ENCODE measurements around the gene ST6GALNAC4. TPM values are rescaled to one million over a fixed set of nuclear protein-coding genes. Genes with fewer than 3 reads are reported as not detected.

Gene ST6GALNAC4
- total RNA-seq, 1 experiment from 2014 or later: 15.4 TPM

DNA sequence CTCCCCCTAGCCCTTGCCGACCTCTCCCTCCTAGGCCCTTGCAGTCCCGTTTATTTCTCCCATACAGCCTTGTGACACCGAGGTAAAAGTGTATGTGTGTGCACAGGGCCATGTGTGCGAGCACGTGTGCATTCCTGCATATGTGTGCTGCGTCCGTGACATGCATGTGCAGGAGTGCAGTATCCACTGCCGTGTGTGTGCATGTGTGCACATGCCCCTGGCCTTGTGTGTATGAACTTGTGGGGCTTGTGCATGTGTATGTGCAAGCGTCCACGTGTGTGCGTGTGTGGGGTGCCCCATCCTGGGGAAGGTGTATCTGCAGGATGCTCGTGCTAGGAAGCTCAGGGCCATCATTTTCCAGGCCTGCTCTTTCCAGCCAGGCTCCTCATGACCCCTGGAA lies 46.0 kb downstream of the ST6GALNAC4 start:
- Histone ChIP-seq H2BK120ac (ENCODE audit: low read depth, low read length, poor library complexity, severe bottlenecking) (no peak overlapping the region), H2BK12ac (ENCODE audit: insufficient read length, low read depth, low read length) (no peak overlapping the region), H3K23ac (ENCODE audit: insufficient read length, low read depth, low read length) (no peak overlapping the region), H4K8ac (replicated peaks; ENCODE audit: insufficient read length, low read depth, low read length) (no peak overlapping the region), H3K9ac (ENCODE audit: extremely low read depth, insufficient read length, low read length) (no peak overlapping the region), H3K23me2 (ENCODE audit: insufficient read length, low read depth, low read length, poor library complexity, severe bottlenecking) (no peaks in the 10 kb centered on the region), H3K79me1 (ENCODE audit: insufficient read depth, low read depth, low read length, poor library complexity, severe bottlenecking) (no peaks in the 10 kb centered on the region), H2BK20ac (ENCODE audit: low read depth, low read length, poor library complexity, severe bottlenecking) (no peak overlapping the region), H3K27me3 (ENCODE audit: insufficient read depth, low read length) (no peaks in the 10 kb centered on the region), H3K56ac (ENCODE audit: insufficient read length, low read depth, low read length) (no peak overlapping the region), H3K79me2 (ENCODE audit: insufficient read depth, low read length) (no peaks in the 10 kb centered on the region), H3T11ph (ENCODE audit: low read length) (no peak overlapping the region), H2BK5ac (ENCODE audit: insufficient read length, low read length) (no peak overlapping the region), H2AK5ac (ENCODE audit: insufficient read length, low read length) (no peak overlapping the region), H4K5ac (ENCODE audit: insufficient read length, low read depth, low read length) (no peak overlapping the region), H3K4ac (ENCODE audit: low read depth, low read length) (no peak overlapping the region), H3K27ac (ENCODE audit: insufficient read length, low read depth, low read length) (no peak overlapping the region), H3K18ac (ENCODE audit: insufficient read length, low read depth, low read length) (no peak overlapping the region), H3K14ac (ENCODE audit: insufficient read depth, low read length) (no peak overlapping the region), H3K9me3 (ENCODE audit: control insufficient read depth, low read depth, low read length) (no peaks in the 10 kb centered on the region), H4K91ac (ENCODE audit: insufficient read length, low read depth, low read length) (no peak overlapping the region), H4K20me1 (ENCODE audit: control insufficient read depth, insufficient read depth, insufficient read length) (no peaks in the 10 kb centered on the region), H2BK15ac (ENCODE audit: low read depth, low read length) (no peak overlapping the region), H3K4me1 (ENCODE audit: insufficient read depth, low read length) (no peaks in the 10 kb centered on the region), H3K4me2 (ENCODE audit: insufficient read depth, insufficient read length, low read length) (no peak overlapping the region), H2AFZ (ENCODE audit: low read length) (no peak overlapping the region)
- Mint-ChIP-seq H3K27me3 (ENCODE audit: low read depth) (no peaks in the 10 kb centered on the region), H3K9me3 (no peaks in the 10 kb centered on the region), H3K4me3 (no peak overlapping the region), H3K27ac (no peak overlapping the region), H3K4me1 (peaks cover 6 to 15% of the 10 kb centered on the region in 2 experiments; a peak in 3 of 4 replicates), H3K36me3 (ENCODE audit: insufficient read depth in 1 of 3, low read depth in 3 of 3) (peaks cover 0 to 13% (median 0%) of the 10 kb centered on the region in 3 experiments; a peak in 4 of 7 replicates)
- TF ChIP-seq, protein P1, sequence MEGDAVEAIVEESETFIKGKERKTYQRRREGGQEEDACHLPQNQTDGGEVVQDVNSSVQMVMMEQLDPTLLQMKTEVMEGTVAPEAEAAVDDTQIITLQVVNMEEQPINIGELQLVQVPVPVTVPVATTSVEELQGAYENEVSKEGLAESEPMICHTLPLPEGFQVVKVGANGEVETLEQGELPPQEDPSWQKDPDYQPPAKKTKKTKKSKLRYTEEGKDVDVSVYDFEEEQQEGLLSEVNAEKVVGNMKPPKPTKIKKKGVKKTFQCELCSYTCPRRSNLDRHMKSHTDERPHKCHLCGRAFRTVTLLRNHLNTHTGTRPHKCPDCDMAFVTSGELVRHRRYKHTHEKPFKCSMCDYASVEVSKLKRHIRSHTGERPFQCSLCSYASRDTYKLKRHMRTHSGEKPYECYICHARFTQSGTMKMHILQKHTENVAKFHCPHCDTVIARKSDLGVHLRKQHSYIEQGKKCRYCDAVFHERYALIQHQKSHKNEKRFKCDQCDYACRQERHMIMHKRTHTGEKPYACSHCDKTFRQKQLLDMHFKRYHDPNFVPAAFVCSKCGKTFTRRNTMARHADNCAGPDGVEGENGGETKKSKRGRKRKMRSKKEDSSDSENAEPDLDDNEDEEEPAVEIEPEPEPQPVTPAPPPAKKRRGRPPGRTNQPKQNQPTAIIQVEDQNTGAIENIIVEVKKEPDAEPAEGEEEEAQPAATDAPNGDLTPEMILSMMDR (conservative IDR thresholded peaks at IDR 0.05): no peak
- WGBS (ENCODE audit: extremely low coverage, insufficient read length, low lambda C conversion rate): no CpG with 5 or more reads among the region's 12 CpGs
- no peak for DNase-seq

Measured in H9 (cell line).